ENCODE results near the gene CALY.
"Not testable (repeated sequence)": the region's sequence is repeated elsewhere in the genome, so short reads cannot be mapped to it uniquely, and the experiment has no call there.

The CALY gene
- 0 to 2.9 (median 1.9) reads per million in 3 experiments for total RNA-seq

GRCh38 chr10:133336577-133337369 lies at the start of gene CALY:
Gene CALY (minus strand): TSS chr10:133336896. CDS start chr10:133328989, 7,907 bp downstream.
- peak; percentile 94 for DNase-seq

DNA sequence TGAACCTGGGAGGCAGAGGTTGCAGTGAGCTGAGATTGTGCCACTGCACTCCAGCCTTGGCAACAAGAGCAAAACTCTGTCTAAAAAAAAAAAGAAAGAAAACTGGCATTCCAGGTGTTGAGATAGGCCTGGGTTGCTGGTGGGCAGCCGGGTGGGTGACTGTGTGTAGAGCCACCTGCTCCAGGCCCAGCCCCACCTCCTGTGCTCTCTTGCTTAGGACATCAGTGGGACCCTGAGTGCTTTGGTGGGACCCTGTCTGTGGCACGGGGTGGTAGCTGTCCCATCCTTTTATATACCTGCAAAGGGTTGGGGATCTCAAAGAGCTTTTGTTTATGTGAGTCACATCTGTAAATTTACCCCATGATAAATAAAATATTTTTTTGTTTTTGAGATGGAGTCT lies 48.5 kb upstream of the CALY start:
- no peak for DNase-seq

GRCh38 chr10:133384071-133384470 lies 47.4 kb upstream of the CALY start:
- DNase-seq: no peak

DNA sequence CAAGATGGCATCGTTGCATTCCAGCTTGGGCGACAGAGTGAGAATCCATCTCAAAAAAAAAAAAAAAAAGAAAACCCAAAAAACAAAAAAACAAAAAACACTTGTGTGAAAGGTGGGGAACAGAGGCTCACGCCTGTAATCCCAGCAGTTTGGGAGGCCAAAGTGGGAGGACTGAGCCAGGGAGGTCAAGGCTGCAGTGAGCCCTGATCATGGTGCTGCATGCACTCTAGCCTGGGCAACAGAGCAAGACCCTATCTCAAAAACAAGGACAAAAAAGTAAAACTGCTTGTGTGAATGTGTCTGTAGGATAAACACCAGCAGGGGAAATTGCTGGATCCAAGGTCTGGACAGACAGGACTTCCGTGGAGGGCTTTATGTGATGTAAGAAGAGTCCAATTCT lies 46.9 kb upstream of the CALY start:
- DNase-seq: no peak

GRCh38 chr10:133381036-133381435 lies 44.3 kb upstream of the CALY start:
- no peak for DNase-seq

DNA sequence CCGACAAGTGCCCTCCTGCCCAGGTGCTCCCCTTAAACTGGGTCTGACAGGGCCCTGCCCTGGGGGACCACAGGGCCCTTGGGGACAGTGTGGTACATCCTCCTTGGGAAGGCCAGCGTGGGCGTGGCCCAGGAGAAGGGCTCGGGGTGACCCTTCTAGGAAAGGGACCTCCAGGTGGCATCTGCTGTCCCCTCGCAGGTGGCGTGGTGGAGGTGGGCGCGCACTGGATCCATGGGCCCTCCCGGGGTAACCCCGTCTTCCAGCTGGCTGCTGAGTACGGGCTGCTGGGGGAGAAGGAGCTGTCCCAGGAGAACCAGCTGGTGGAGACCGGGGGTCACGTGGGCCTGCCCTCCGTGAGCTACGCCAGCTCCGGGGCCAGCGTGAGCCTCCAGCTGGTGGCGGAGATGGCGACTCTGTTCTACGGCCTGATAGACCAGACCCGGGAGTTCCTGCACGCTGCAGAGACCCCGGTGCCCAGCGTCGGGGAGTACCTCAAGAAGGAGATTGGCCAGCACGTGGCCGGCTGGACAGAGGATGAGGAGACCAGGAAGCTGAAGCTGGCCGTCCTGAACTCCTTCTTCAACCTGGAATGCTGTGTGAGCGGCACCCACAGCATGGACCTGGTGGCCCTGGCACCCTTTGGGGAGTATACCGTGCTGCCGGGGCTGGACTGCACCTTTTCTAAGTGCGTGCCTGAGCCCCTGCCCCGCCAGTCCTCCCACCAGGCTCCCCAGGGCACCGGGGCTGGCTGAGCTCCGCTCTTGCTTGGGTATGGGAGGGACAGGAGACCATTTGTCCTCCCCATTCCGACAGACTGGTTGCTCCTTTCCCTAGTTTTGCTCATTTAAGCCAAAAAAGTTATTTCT lies 43.3 kb upstream of the CALY start:
- DNase-seq: no peak

- peak; percentile 39 for DNase-seq
These were observed 42.6 kb upstream of the CALY start, which contains the start of gene PAOX for GRCh38 chr10:133379152-133379800. Gene PAOX (plus strand): TSS chr10:133379262. CDS start chr10:133379317, 55 bp downstream.

- peak; percentile 42 for DNase-seq
These were observed 41.8 kb upstream of the CALY start for GRCh38 chr10:133378251-133379096.

DNA sequence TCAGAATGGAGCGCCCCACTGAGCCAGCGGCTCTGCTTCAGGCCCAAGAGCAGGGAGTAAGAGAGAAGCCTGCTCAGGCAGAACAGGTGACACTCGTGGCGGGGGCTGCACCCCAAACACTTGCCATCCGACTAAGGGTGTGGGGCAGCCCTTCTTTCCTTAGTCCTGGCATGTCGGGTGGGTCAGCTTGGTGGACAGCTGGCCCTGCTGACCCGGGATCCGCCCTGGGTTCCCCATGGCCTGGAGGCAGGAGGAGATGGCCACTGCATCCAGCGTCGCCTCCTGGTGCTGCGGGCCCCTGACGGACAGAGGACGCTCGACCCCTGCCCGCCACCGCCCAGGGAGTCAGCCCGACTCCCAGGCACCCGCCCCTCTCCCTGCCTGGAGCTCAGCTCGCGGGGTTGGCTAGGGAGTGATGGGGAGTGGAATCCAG lies 41.1 kb upstream of the CALY start:
- no peak for DNase-seq

DNA sequence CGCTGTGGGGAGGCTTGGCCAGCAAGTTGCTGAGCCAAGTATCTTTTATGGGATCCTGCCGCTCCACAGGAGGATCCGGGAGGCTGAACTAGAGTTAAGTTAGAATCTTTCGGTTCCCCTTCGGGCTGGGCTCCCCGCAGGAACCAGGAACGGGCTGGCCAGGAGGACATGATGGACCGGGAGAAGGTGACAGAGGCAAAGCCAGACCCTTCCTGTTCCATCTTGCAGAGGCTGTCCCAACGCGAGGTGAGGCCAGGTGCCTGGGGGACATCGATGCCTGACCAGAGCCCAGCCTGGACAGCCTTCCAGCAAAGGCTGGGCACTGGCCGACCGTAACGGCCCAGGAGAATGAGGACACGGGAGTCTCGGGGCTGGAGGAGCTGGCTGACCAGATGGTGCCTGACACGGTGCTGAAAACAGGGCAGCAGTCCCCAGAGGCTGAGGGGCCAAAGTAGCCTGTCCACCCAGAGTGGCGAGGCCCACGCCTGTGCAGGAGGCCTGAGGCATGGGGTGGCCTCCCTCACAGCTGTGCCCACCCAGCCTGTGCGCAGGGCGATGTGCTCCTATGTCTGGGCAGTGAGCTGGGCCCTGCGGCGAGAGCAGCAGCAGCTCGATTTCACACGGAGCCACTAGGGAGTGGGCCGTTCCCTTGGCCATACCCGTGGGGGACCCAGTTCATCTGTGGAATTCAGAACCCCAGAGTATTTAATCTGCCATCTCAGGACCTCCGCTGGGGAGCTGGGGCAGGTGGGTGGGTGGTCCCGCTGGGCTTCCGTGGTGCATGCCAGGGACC lies 40.5 kb upstream of the CALY start:
- no peak for DNase-seq

DNA sequence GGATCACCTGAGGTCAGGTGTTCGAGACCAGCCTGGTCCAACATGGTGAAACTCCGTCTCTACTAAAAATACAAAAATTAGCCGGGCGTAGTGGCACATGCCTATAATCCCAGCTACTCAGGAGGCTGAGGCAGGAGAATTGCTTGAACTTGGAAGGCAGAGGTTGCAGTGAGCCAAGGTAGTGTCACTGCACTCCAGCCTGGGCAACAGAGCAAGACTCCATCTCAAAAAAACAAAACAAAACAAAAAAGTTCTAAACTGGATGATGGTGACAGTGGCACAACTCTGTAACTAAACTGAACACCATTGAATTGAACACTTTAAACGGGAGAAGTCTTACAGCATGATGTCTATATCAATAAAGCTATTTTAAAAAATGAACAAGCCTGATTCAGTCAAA lies 39.5 kb upstream of the CALY start:
- not testable (repeated sequence) for DNase-seq

GRCh38 chr10:133375357-133376115 lies 38.8 kb upstream of the CALY start:
- no peak for DNase-seq

DNA sequence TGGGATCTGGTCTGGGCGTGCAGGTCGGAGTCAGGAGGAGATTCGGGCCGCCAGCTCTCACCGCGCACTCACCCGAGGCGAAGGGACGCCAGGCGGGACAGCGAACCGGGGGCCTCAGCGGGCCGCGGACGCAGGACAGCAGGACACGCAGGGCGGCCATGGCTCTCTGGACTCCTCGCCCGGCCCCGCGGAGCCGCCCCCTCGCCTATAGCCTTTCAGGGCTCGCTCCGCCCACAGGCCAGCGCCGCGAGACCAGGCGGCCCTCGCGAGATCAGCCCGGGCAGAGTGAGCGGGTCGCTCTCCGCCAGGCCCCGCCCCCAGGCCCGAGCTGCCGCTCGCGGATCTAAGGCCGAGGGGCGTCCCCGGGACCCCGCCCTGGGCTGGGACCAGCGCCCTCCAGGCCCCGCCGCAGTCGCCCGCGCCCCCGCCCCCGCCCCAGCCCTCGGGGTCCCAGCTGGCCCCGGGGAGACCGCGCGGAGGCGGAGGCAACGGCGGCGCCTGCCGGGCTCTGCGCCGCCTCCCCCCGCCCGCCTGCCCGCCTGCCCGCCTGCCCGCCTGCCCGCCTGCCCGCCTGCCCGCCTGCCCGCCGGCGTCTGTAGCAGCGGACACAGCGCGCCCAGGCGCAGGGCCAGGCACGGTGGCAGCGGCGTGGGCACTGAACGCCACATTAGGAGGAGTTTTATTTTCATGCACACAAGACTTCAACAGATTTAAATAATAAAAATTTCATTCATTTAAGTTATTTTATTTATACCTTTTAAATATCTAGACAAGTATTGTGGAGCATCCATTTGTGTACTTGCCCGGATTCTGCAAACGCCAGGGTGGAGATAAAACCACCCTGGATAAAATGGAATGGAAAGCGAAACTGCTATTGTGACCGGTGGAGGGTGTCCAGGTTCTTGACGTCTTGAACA lies 36.7 kb upstream of the CALY start, which contains the start of gene ECHS1:
TSS of gene ECHS1 (minus strand) at position 181 of the 917 bp plus-strand sequence. CDS start at position 160, 21 bp downstream.
- peak; percentile 88 for DNase-seq

DNA sequence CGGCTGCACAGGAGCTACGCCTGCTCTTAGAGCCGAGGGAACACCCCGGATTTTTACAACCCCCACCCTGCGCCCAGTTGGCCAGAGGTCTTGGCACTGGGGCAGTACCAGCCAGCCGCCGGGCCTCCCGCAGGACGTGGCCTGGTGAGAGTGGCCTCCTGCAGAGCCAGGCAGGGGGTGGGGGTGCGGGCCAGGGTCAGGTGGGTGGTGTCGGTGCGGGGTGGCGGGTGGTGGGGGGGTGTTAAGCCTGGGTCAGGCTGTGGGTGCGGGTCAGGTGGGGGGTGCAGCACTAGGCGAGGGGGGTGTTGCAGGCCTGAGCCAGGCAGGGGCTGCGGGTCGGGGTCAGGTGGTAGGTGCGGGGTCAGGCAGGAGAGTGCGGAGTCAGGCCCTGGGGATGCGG lies 35.8 kb upstream of the CALY start:
- DNase-seq: no peak

DNA sequence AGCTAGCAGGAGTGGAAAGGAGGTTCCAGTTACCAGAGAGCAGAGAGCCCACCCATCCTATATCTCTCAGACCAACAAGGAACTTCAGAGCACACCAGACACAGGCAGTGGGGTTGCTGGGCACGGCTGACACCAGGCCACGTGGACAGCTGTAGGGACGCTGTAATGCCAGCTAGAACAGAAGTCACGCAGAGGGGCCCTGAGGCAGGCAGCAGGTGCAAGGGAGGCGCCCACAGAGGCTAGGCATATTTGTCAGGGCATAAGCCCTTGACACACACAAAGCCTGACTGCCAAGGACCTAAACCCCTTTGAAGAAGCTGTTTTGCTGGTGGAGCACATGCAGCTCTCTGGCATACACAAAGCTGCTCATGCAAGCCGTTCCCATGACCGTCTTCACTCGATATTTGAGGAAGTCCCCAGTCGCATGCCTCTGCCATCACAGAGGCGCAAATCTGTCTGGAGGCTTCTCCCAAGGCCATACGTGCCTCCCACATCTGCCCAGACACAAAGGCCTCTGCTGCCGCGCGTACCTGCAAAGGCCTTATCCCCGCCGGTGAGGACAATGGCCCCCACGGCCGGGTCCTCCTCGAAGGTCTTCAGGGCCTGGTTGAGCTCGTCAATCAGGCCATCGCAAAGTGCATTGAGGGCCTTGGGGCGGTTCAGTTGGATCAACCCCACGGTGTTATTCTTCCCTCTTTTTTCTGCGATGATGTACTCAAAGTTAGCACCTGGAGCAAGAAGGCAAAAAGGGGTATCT lies 33.5 kb upstream of the CALY start:
- no peak for DNase-seq

- no peak for DNase-seq
These were observed 31.5 kb upstream of the CALY start for GRCh38 chr10:133368153-133368552.

DNA sequence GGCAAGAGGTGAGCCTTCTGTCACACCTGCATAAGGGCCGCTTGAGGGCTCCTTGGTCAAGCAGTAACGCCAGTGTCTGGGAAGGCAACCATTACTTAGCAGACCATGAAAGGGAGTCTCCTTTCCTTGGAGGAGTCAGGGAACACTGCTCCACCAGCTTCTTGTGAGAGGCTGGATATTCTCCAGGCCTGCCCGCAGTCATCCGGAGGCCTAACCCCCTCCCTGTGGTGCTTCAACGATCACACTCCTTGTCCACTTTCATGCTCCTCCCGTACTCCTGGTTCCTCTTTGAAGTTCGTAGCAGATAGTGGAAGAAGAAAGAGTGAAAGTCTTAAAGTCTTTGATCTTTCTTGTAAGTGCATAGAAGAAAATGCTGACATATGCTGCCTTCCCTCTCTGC lies 30.8 kb upstream of the CALY start:
- DNase-seq: not testable (repeated sequence)

DNA sequence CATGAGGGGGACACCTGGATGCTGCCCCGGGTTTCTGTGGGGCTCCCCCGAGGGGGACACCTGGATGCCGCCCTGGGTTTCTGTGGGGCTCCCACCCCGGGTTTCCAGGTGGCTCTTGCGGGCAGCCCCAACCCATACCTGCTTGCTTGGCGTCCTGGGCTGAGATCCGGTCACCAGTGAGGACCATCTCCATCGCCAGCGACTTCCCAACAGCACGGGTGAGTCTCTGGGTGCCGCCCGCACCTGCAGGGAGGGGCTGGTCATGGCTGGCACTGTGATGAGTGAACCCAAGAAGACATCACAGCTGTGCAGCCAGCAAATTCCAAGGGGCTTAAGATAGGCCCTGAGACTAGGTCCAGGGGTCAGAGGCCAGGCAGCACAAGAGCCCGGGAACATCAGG lies 30.1 kb upstream of the CALY start:
- DNase-seq: no peak

GRCh38 chr10:133366130-133366478 lies 29.4 kb upstream of the CALY start:
- no peak for DNase-seq

Measured in central memory CD4-positive, alpha-beta T cell (primary cell).